Colon (tissue), 2 donors: ENCODE data around the gene CD244.
"Not testable (repeated sequence)": the region's sequence is repeated elsewhere in the genome, so short reads cannot be mapped to it uniquely, and the experiment has no call there.

Experiments
- FAIRE-seq: peaks from 2 replicates; lab custom pipeline; 2012; peaks lifted over from hg19 to GRCh38; lab: Jason Lieb, UNC
- donor health status: control.
- donor health status: control.

Gene CD244

GRCh38 chr1:160877221-160877620 lies 14.5 kb upstream of the CD244 start:
- no peak for FAIRE-seq

- no peak for FAIRE-seq
Measured at GRCh38 chr1:160876311-160876710, 13.6 kb upstream of the CD244 start.

GRCh38 chr1:160875591-160875990 lies 12.9 kb upstream of the CD244 start:
- FAIRE-seq, result not testable (repeated sequence)

- FAIRE-seq, result no peak
Measured at GRCh38 chr1:160874935-160875334, 12.2 kb upstream of the CD244 start.

- no peak for FAIRE-seq
Measured at GRCh38 chr1:160868141-160868540, 5.5 kb upstream of the CD244 start.

- FAIRE-seq, result not testable (repeated sequence)
Measured at GRCh38 chr1:160867651-160868050, 5.0 kb upstream of the CD244 start.

GRCh38 chr1:160866695-160867260 lies 4.1 kb upstream of the CD244 start:
- no peak for FAIRE-seq

GRCh38 chr1:160866001-160866694 lies 3.5 kb upstream of the CD244 start:
- FAIRE-seq, result no peak

GRCh38 chr1:160865337-160865736 lies 2.6 kb upstream of the CD244 start:
- FAIRE-seq, result no peak

GRCh38 chr1:160864173-160864572 lies 1.5 kb upstream of the CD244 start:
- FAIRE-seq, result no peak

GRCh38 chr1:160863774-160864131 lies 1.1 kb upstream of the CD244 start:
- no peak for FAIRE-seq

- FAIRE-seq, result no peak
Measured at GRCh38 chr1:160863061-160863773, 530 bp upstream of the CD244 start.

- FAIRE-seq, result no peak
Measured at GRCh38 chr1:160860840-160861505, 1.7 kb downstream of the CD244 start.

- no peak for FAIRE-seq
Measured at GRCh38 chr1:160859166-160859565, 3.5 kb downstream of the CD244 start.

GRCh38 chr1:160858507-160858906 lies 4.2 kb downstream of the CD244 start:
- no peak for FAIRE-seq

GRCh38 chr1:160858097-160858496 lies 4.6 kb downstream of the CD244 start:
- FAIRE-seq, result no peak

GRCh38 chr1:160855181-160855981 lies 7.3 kb downstream of the CD244 start:
- FAIRE-seq, result no peak

- no peak for FAIRE-seq
Measured at GRCh38 chr1:160853754-160854153, 8.9 kb downstream of the CD244 start.

- FAIRE-seq, result no peak
Measured at GRCh38 chr1:160853014-160853413, 9.7 kb downstream of the CD244 start.

- no peak for FAIRE-seq
Measured at GRCh38 chr1:160850993-160851392, 11.7 kb downstream of the CD244 start.

- no peak for FAIRE-seq
Measured at GRCh38 chr1:160850541-160850940, 12.1 kb downstream of the CD244 start.

- FAIRE-seq, result no peak
Measured at GRCh38 chr1:160846281-160846680, 16.4 kb downstream of the CD244 start.
